Measurements from ENCODE around the gene HESX1.

Gene HESX1

DNA sequence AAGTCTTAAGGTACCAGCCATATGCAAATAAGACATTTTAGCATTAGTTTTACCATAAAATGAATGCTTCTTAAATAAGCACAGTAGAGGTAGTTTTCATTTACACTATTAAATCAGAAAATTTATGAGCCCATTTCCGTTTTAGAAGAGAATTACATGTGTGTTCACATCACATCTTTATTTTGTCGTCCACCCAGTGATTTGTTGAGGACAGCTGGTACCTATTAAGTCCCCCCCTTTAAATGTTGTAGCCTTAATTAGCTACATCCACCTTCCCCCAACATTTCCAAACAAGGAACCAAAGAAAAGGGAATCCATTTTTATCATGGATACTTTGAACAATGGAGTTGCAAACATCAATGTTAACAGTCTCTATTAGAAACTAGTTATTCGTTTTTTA is 41.5 kb downstream of the HESX1 start:
- no peak for DNase-seq (ENCODE audit: low read depth in 2 of 2)
- H3K4me3 ChIP-seq (replicated peaks in 1 of 2; ENCODE audit: low read depth in 2 of 2, low read length in 2 of 2) = no peak overlapping the region
- TF ChIP-seq, protein P1, sequence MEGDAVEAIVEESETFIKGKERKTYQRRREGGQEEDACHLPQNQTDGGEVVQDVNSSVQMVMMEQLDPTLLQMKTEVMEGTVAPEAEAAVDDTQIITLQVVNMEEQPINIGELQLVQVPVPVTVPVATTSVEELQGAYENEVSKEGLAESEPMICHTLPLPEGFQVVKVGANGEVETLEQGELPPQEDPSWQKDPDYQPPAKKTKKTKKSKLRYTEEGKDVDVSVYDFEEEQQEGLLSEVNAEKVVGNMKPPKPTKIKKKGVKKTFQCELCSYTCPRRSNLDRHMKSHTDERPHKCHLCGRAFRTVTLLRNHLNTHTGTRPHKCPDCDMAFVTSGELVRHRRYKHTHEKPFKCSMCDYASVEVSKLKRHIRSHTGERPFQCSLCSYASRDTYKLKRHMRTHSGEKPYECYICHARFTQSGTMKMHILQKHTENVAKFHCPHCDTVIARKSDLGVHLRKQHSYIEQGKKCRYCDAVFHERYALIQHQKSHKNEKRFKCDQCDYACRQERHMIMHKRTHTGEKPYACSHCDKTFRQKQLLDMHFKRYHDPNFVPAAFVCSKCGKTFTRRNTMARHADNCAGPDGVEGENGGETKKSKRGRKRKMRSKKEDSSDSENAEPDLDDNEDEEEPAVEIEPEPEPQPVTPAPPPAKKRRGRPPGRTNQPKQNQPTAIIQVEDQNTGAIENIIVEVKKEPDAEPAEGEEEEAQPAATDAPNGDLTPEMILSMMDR (IDR thresholded peaks at IDR 0.05; ENCODE audit: low read depth, low read length) = no peak

DNA sequence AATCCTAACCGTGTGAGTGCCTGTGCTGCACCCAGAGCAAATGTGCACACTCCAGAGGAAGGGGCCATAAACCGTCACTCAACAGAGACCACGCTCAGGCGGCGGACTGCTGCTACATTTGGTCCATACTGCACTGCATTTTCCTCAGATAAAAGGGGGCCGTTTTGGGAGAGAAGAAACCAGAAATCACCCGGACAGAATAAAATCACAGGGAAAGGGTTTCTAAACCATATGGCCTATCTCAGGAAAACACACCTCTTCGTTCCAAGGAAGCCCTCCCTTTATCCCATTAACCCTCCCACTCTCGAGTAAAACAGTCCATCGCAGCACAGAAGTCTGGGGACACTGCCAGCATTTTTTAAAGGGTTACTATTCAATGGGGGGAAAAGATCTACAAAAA is 42.2 kb downstream of the HESX1 start:
- peak in 1 of 2 donors; percentile 53 for DNase-seq (ENCODE audit: low read depth in 2 of 2)
- H3K4me3 ChIP-seq (replicated peaks in 1 of 2; ENCODE audit: low read depth in 2 of 2, low read length in 2 of 2) = no peak overlapping the region
- TF ChIP-seq, protein P1 (IDR thresholded peaks at IDR 0.05; ENCODE audit: low read depth, low read length) = no peak

DNA sequence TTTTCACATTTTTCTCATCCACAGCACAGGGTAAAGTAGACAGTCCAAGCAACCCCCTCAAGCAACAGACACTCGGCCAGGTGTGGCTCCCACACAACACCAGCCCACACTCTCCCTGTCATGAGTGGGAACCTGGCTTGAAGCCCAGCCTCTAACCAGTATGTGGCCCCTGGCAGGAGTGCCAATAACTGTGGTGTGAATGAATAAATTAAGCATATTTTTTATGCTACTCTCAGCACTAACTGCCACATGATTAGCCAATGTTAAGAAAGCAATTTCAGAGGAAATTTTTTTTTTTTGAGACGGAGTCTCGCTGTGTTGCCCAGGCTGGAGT is 44.5 kb downstream of the HESX1 start:
- H3K4me3 ChIP-seq (replicated peaks in 1 of 2; ENCODE audit: low read depth in 2 of 2, low read length in 2 of 2) = no peak overlapping the region
- DNase-seq (ENCODE audit: low read depth in 2 of 2) = no peak
- TF ChIP-seq, protein P1 (IDR thresholded peaks at IDR 0.05; ENCODE audit: low read depth, low read length) = no peak

DNA sequence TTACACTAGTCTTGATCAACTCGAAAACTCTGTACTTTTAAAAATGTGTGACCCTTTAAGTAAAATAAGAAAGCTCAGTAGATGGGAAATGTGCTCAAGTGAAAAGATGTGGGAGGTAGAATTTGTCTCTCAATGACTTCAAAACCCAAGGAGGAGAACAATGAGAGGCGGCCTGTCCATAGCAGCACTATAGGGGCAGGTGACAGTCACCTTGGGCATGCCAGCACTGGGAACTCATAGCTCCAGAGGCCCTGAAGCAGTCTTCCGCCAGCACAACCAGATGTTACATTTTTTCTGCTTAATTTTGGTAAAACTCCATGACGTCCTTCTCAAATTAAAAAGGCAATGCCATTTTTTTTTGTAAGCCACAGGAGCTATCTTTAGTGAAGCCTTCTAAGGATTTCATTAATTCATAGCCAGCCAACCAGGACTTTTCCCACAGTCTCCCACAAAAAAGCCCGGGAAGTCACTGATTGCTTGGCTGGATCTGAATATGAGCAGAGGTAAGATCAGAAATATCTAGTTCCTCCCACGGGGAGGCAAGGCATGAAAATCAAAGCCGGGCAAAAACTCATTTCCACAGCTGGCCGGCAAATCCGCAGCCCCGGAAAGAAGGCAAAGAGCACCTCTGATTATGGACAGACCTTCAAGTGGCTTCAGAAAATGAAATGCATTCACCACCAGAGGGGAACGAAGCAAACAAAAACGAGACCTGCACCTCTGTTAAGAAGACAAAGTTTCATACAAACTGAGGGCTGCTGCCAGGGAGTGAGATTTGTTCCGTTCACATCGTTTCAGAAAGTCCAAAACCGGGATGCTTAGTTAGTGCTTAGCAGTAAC is 45.1 kb downstream of the HESX1 start:
- H3K4me3 ChIP-seq (replicated peaks in 1 of 2; ENCODE audit: low read depth in 2 of 2, low read length in 2 of 2) = no peak overlapping the region
- DNase-seq (ENCODE audit: low read depth in 2 of 2) = no peak
- TF ChIP-seq, protein P1 (IDR thresholded peaks at IDR 0.05; ENCODE audit: low read depth, low read length) = no peak

DNA sequence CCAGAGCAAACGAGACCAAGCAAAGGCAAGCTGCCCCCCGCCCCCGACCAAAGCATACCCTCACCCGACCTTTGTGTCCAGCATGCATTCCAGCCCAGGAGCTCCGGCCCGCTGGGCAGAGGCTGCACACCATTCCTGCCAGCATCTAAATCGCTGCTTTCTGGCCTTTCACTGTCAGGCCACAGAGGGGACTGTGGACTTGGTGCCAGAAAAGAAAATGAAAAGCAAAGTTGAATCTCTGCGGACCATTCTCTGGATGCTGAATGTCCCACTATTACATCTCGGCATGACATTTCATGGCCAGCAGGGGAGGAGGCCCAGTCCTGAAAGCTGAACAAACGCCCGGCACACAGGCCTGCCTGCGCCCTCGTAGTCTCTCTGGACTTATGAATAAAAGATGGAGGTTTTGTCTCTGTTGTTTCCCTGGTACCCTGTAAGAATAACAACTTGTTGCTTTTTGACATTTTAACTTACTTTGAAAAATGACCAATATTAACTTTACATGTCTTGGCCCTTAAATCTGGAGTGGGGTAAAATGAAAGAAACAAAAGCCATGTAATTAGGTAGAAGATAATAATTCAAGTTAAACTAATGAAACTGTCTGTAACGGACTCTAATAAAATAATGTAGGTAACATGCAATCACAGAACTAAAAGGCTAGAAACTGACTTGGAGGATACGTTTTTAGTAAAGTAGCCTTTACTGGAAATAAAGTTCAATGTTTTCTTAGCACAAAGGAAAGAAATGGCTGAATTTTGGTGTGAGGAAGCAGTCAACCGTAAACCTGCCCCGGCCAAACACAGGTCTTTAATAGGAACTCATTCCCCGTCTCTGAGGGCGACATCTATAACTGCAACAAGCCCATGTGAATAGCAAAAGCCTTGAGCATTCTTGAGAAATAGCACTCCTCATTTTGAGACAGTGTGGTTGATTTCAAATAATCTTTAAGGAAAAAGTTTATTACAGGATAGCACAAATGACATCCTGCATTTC is 47.3 kb downstream of the HESX1 start:
- peak in 1 of 2 donors; percentile 14 for DNase-seq (ENCODE audit: low read depth in 2 of 2)
- H3K4me3 ChIP-seq (replicated peaks in 1 of 2; ENCODE audit: low read depth in 2 of 2, low read length in 2 of 2) = no peak overlapping the region
- TF ChIP-seq, protein P1 (IDR thresholded peaks at IDR 0.05; ENCODE audit: low read depth, low read length) = no peak

DNA sequence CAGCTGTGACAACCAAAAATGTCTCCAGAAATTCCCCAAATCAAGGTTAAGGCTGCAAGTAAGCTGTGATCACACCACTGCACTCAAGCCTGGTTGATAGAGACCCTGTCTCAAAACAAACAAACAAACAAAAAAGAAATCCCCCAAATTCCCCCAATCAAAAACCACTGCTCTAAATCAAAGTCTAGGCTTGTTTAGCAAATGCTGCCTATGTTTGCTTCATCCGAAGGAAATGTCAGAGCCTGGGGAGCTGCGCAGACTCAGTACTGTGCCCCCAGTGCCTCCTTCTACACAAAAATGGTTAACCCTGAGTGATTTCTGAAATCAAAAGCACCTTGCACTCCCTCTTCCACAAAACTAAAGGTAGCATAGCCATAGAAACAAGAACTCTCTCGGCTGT is 48.0 kb downstream of the HESX1 start:
- TF ChIP-seq, protein P1 (IDR thresholded peaks at IDR 0.05; ENCODE audit: low read depth, low read length) = no peak
- no peak for DNase-seq (ENCODE audit: low read depth in 2 of 2)
- H3K4me3 ChIP-seq (replicated peaks in 1 of 2; ENCODE audit: low read depth in 2 of 2, low read length in 2 of 2) = no peak overlapping the region
